A549 (cell line): ENCODE data around the gene CD96. TPM values are rescaled to one million over a fixed set of nuclear protein-coding genes. Genes with fewer than 3 reads are reported as not detected.

ENCODE experiments used
- ATAC-seq, 2 experiments: fragments of 200-7000 bp in 1 of 2; fragments of >200 bp in 1 of 2; cut with Nextera tagmentation in 1 of 2; cut with Tn5 transposase in 1 of 2; 3 replicates each; pipeline versions ENCODE4 v1.8.0 to v1.9.1; 2018 to 2020; ENCODE audit warnings: mild to moderate bottlenecking in 1 of 2, moderate library complexity in 1 of 2
- CTCF ChIA-PET: fragments of 300-600 bp; sonication (Branson Sonifier 250); formaldehyde crosslinking; extraction: SDS; loops from one replicate; lab custom pipeline; 2021; ENCODE audit warnings: antibody characterized with exemption, inconsistent platforms; lab: Yijun Ruan, JAX
- POLR2A ChIA-PET: fragments of 350-600 bp; formaldehyde crosslinking; extraction: SDS; loops from one replicate; lab custom pipeline; 2021; ENCODE audit warnings: antibody characterized with exemption, inconsistent platforms; lab: Yijun Ruan, JAX
- DNase-seq, 2 experiments: peaks; one replicate each; pipeline versions ENCODE4 v3.0.0 to v3.0.0-alpha.2; 2011 to 2016; ENCODE audit warnings: low read depth in 1 of 2, low spot score in 1 of 2
- FAIRE-seq: peaks from 2 replicates; lab custom pipeline; 2011; peaks lifted over from hg19 to GRCh38; lab: Jason Lieb, UNC
- H3K27ac ChIP-seq, 2 experiments: fragments of >200 bp; sonication (Bioruptor Twin); formaldehyde crosslinking; 3 replicates each; pipeline ENCODE4 v1.5.1; 2016 to 2017
- H3K4me1 ChIP-seq: fragments of >200 bp; sonication (Bioruptor Twin); formaldehyde crosslinking; 3 replicates; pipeline ENCODE4 v1.6.1; 2016
- H3K4me2 ChIP-seq: fragments of >200 bp; sonication (Bioruptor Twin); formaldehyde crosslinking; 3 replicates; pipeline ENCODE4 v1.6.1; 2016
- H3K4me3 ChIP-seq: fragments of >200 bp; sonication (Bioruptor Twin); formaldehyde crosslinking; 3 replicates; pipeline ENCODE4 v1.5.1; 2016
- H3K9me3 ChIP-seq: fragments of >200 bp; sonication (Bioruptor Twin); formaldehyde crosslinking; 3 replicates; pipeline ENCODE4 v1.6.1; 2016
- BCL3 ChIP-seq: fragments of >200 bp; sonication (Bioruptor Twin); formaldehyde crosslinking; IDR thresholded peaks from 3 replicates; pipeline ENCODE4 v1.6.1; 2016
- CHD4 ChIP-seq: fragments of 200-600 bp; sonication (generic); IDR thresholded peaks from 2 replicates; pipeline ENCODE4 v1.6.1; 2016; ENCODE audit warnings: antibody characterized with exemption, mild to moderate bottlenecking, borderline replicate concordance
- CTCF ChIP-seq: fragments of >200 bp; sonication (Bioruptor Twin); formaldehyde crosslinking; IDR thresholded peaks from 3 replicates; pipeline ENCODE4 v1.5.1; 2016
- EHMT2 ChIP-seq: fragments of 200-600 bp; sonication (generic); IDR thresholded peaks from 2 replicates; pipeline ENCODE4 v1.6.1; 2016; ENCODE audit warnings: antibody characterized with exemption, low read depth, mild to moderate bottlenecking, moderate library complexity
- EP300 ChIP-seq, 2 experiments: fragments of >200 bp; sonication (Bioruptor Twin); formaldehyde crosslinking; IDR thresholded peaks; 2 replicates in 1 of 2; 3 replicates in 1 of 2; pipeline ENCODE4 v1.6.1; 2016 to 2017
- ESRRA ChIP-seq: fragments of 150-350 bp; IDR thresholded peaks from 2 replicates; pipeline ENCODE4 v1.6.1; 2014; ENCODE audit warnings: mild to moderate bottlenecking, low read length, borderline replicate concordance
- HDAC2 ChIP-seq: fragments of 200-600 bp; sonication (generic); IDR thresholded peaks from 2 replicates; pipeline ENCODE4 v1.6.1; 2016
- HEYL ChIP-seq: fragments of 250-450 bp; sonication (Bioruptor Pico); IDR thresholded peaks from 2 replicates; pipeline ENCODE4 v1.8.0; 2021; ENCODE audit warnings: mild to moderate bottlenecking, moderate library complexity
- HOXA7 ChIP-seq: fragments of 250-450 bp; sonication (Bioruptor Pico); IDR thresholded peaks from 2 replicates; pipeline ENCODE4 v1.5.0; 2020; ENCODE audit warnings: mild to moderate bottlenecking, moderate library complexity
- JUNB ChIP-seq: fragments of >200 bp; sonication (Bioruptor Twin); formaldehyde crosslinking; IDR thresholded peaks from 2 replicates; pipeline ENCODE4 v1.6.1; 2016
- MAFK ChIP-seq: fragments of 450-650 bp; IDR thresholded peaks from 2 replicates; pipeline ENCODE4 v1.6.1; 2014; ENCODE audit not compliant: partially characterized antibody
- MYC ChIP-seq: IDR thresholded peaks from 2 replicates; pipeline ENCODE4 v1.6.1; 2012; ENCODE audit warnings: mild to moderate bottlenecking, inconsistent platforms, low read length, improper control_type of control experiment, borderline replicate concordance
- NFE2L2 ChIP-seq: fragments of 150-350 bp; conservative IDR thresholded peaks from 2 replicates; pipeline ENCODE4 v1.6.1; 2014; ENCODE audit warnings: low read length
- NPAS2 ChIP-seq: fragments of 250-450 bp; sonication (Bioruptor Pico); IDR thresholded peaks from 2 replicates; pipeline ENCODE4 v1.8.0; 2022; ENCODE audit warnings: mild to moderate bottlenecking, moderate library complexity, borderline replicate concordance
- NR3C1 ChIP-seq: fragments of >200 bp; sonication (Bioruptor Twin); formaldehyde crosslinking; IDR thresholded peaks from 3 replicates; pipeline ENCODE4 v1.6.1; 2017
- PHF8 ChIP-seq: fragments of 200-600 bp; sonication (generic); IDR thresholded peaks from 2 replicates; pipeline ENCODE4 v1.6.1; 2016; ENCODE audit warnings: low read depth, mild to moderate bottlenecking, antibody characterized with exemption, moderate library complexity, borderline replicate concordance
- POLR2AphosphoS2 ChIP-seq: conservative IDR thresholded peaks from 2 replicates; pipeline ENCODE4 v1.6.1; 2012; ENCODE audit warnings: low read length, improper control_type of control experiment, inconsistent platforms
- RAD21 ChIP-seq, 2 experiments: fragments of >200 bp in 1 of 2; sonication (Bioruptor Twin) in 1 of 2; formaldehyde crosslinking in 1 of 2; IDR thresholded peaks in 1 of 2; conservative IDR thresholded peaks in 1 of 2; 2 replicates in 1 of 2; 3 replicates in 1 of 2; pipeline ENCODE4 v1.6.1; 2012 to 2018; ENCODE audit warnings: inconsistent platforms in 1 of 2
- RARB ChIP-seq: fragments of 250-450 bp; sonication (Bioruptor Pico); IDR thresholded peaks from 2 replicates; pipeline ENCODE4 v1.8.0; 2021; ENCODE audit warnings: mild to moderate bottlenecking, moderate library complexity
- RNF2 ChIP-seq: fragments of 200-600 bp; sonication (generic); IDR thresholded peaks from 2 replicates; pipeline ENCODE4 v1.6.1; 2016; ENCODE audit warnings: low read depth, mild to moderate bottlenecking, antibody characterized with exemption, moderate library complexity, borderline replicate concordance
- SMC3 ChIP-seq: fragments of >200 bp; sonication (Bioruptor Twin); formaldehyde crosslinking; IDR thresholded peaks from 3 replicates; pipeline ENCODE4 v1.6.1; 2018; ENCODE audit warnings: inconsistent platforms
- TP53 ChIP-seq: fragments of 250-450 bp; sonication (Bioruptor Pico); IDR thresholded peaks from 2 replicates; pipeline ENCODE4 v1.5.0; 2021; ENCODE audit warnings: mild to moderate bottlenecking, moderate library complexity
- ZFP36 ChIP-seq: fragments of 450-650 bp; IDR thresholded peaks from 2 replicates; pipeline ENCODE4 v1.6.1; 2014; ENCODE audit warnings: borderline replicate concordance; ENCODE audit not compliant: partially characterized antibody
- WGBS: methylation state at CpG from one replicate; pipeline ENCODE4 v1.1.6; 2017; ENCODE audit errors: missing lambda C conversion rate; 5-methylcytosine and 5-hydroxymethylcytosine counted together
- polyA plus RNA-seq, 4 experiments: library from polyadenylated mRNA; depleted of rRNA in 3 of 4; stranded (reverse); fragments of >200 nt; fragmentation: RNase III in 1 of 4; extraction: RNeasy Plus Mini Kit Qiagen cat#74134 plus additional on column Dnase treatment in 1 of 4; gene quantifications; 2 replicates in 3 of 4; 3 replicates in 1 of 4; pipeline ENCODE4 v1.2.3, GENCODE V29; 2011 to 2017

Gene CD96
- polyA plus RNA-seq, 2 of the 4 experiments (the other 2 are of a cell fraction), result not detected

GRCh38 chr3:111691293-111691909, 149.4 kb downstream of the CD96 start:
- H3K4me3 ChIP-seq, result no peak overlapping the region
- WGBS, result 50% methylated on average over 2 of the region's 2 CpGs
- peaks cover 68% of the 10 kb centered on the region for H3K4me1 ChIP-seq
- H3K27ac ChIP-seq, result peak overlapping the region in 1 of 2 experiments; percentile 57; a peak in 1 of 6 replicates
- H3K9me3 ChIP-seq, result no peaks in the 10 kb centered on the region
- DNase-seq (peak; percentile 40 to 59), ATAC-seq (peak; percentile 79 to 84; a peak in 5 of 6 replicates), FAIRE-seq (no peak)
- POLR2A ChIA-PET, result interaction anchor here (0.7 to 1.8 kb wide), 5 partner anchors 14 to 169 kb away, joined by 3 to 8 read pairs (median 5); no protein-coding TSS in a partner anchor
- TF ChIP-seq MAFK (no peak), RAD21 (conservative IDR thresholded peaks at IDR 0.05 in 1 of 2, IDR thresholded peaks at IDR 0.05 in 1 of 2) (peak; percentile 76 to 82), CTCF (peak; percentile 83), HOXA7 (no peak), SMC3 (peak; percentile 86), RNF2 (no peak)
- peak overlapping the region; percentile 36; the same call in 2 of the 3 replicates for H3K4me2 ChIP-seq
- CTCF ChIA-PET, result interaction anchor here (0.5 to 5.5 kb wide), 30 partner anchors 10 to 1823 kb away, joined by 3 to 112 read pairs (median 3); partner anchors contain the start of gene ZBED2

GRCh38 chr3:111692593-111693552, 150.9 kb downstream of the CD96 start:
- no peak for FAIRE-seq
- ChIA-PET CTCF (interaction anchor here (0.8 to 5.5 kb wide), 14 partner anchors 8 to 346 kb away, joined by 3 to 112 read pairs (median 5); no protein-coding TSS in a partner anchor), POLR2A (no interaction called here)
- Histone ChIP-seq H3K4me2 (no peak overlapping the region), H3K27ac (peak overlapping the region in 1 of 2 experiments; percentile 79; a peak in 1 of 6 replicates), H3K4me1 (peaks cover 71% of the 10 kb centered on the region), H3K4me3 (no peak overlapping the region), H3K9me3 (no peaks in the 10 kb centered on the region)
- ATAC-seq, result no peak
- TF ChIP-seq ESRRA, result no peak
- no peak for TF ChIP-seq NR3C1
- TF ChIP-seq MYC, result no peak
- no peak for TF ChIP-seq HEYL (CRISPR knock-in tag)
- TF ChIP-seq PHF8, result no peak
- no peak for TF ChIP-seq HOXA7
- TF ChIP-seq CHD4, result no peak
- WGBS, result 65% methylated on average over 8 of the region's 8 CpGs
- no peak for DNase-seq

GRCh38 chr3:111694471-111694870, 152.5 kb downstream of the CD96 start:
- CTCF ChIA-PET, result interaction anchor here (0.5 to 5.5 kb wide), 8 partner anchors 9 to 319 kb away, joined by 3 to 112 read pairs (median 4); no protein-coding TSS in a partner anchor
- POLR2A ChIA-PET, result interaction anchor here (1.1 kb wide), 1 partner anchor 116 kb away, joined by 3 read pairs; no protein-coding TSS in a partner anchor
- H3K27ac ChIP-seq, result peak overlapping the region; percentile 30 to 79; a peak in 5 of 6 replicates

More at GRCh38 chr3:111694471-111694870, 152.5 kb downstream of the CD96 start:
- peaks cover 62% of the 10 kb centered on the region for H3K4me1 ChIP-seq
- no peaks in the 10 kb centered on the region for H3K9me3 ChIP-seq
- no CpG with 5 or more reads among the region's 2 CpGs for whole genome bisulfite sequencing
- no peak for FAIRE-seq
- no peak overlapping the region for H3K4me3 ChIP-seq
- no peak for TF ChIP-seq ZFP36
- no peak for TF ChIP-seq RARB (CRISPR knock-in tag)
- no peak for TF ChIP-seq JUNB
- no peak for TF ChIP-seq TP53 (CRISPR knock-in tag)
- TF ChIP-seq NFE2L2, result no peak
- TF ChIP-seq HDAC2, result no peak
- TF ChIP-seq SMC3, result no peak
- no peak for TF ChIP-seq BCL3
- TF ChIP-seq NPAS2 (CRISPR knock-in tag), result no peak
- no peak for TF ChIP-seq ESRRA
- no peak for TF ChIP-seq EP300 (IDR thresholded peaks at IDR 0.05)
- no peak for TF ChIP-seq EHMT2
- TF ChIP-seq PHF8, result no peak
- no peak for TF ChIP-seq POLR2AphosphoS2
- no peak for DNase-seq
- ATAC-seq, result peak in 1 of 2 experiments; percentile 23; a peak in 1 of 6 replicates
- peak overlapping the region; percentile 43; the same call in 1 of the 3 replicates for H3K4me2 ChIP-seq
